Ovary (tissue), 10 donors: ENCODE results near the gene SHISA6. TPM values are rescaled to one million over a fixed set of nuclear protein-coding genes. Genes with fewer than 3 reads are reported as not detected.
A peak's percentile ranks its signal among the peaks of the same experiment; 100 is the strongest.

Source experiments
- DNase-seq, 5 donors: peaks; one replicate each; pipeline ENCODE4 v3.0.0-alpha.2; 2019 to 2020
- H3K27ac ChIP-seq, 2 donors: fragments of 200-600 bp; one replicate each; pipeline versions ENCODE4 v1.5.1 to v1.8.0; 2019 to 2022
- H3K27me3 ChIP-seq: fragments of 200-600 bp; one replicate; pipeline ENCODE4 v1.8.0; 2022
- H3K36me3 ChIP-seq: fragments of 200-600 bp; sonication (generic); one replicate; pipeline ENCODE4 v1.5.1; 2019
- H3K4me1 ChIP-seq: one replicate; pipeline ENCODE4 v1.8.1; 2013; ENCODE audit warnings: mild to moderate bottlenecking, moderate library complexity; ENCODE audit not compliant: insufficient read depth
- H3K4me3 ChIP-seq: fragments of 200-600 bp; sonication (generic); one replicate; pipeline ENCODE4 v1.5.1; 2017
- H3K9me3 ChIP-seq, 2 donors: fragments of 200-600 bp in 1 of 2; sonication (generic) in 1 of 2; one replicate each; pipeline versions ENCODE4 v1.5.1 to v1.8.1; 2013 to 2019; ENCODE audit warnings: mild to moderate bottlenecking in 1 of 2, moderate library complexity in 1 of 2
- CTCF ChIP-seq, 3 donors: fragments of 450-650 bp in 2 of 3; fragments of 200-600 bp in 1 of 3; IDR thresholded peaks; one replicate each; pipeline versions ENCODE4 v1.5.1 to v1.8.0; 2016 to 2022; ENCODE audit warnings: antibody characterized with exemption in 3 of 3, mild to moderate bottlenecking in 1 of 3
- EP300 ChIP-seq: sonication (generic); formaldehyde crosslinking; IDR thresholded peaks from one replicate; pipeline ENCODE4 v1.6.1; 2017; ENCODE audit warnings: antibody characterized with exemption
- POLR2A ChIP-seq: fragments of 450-650 bp; IDR thresholded peaks from one replicate; pipeline ENCODE4 v1.6.1; 2017; ENCODE audit warnings: antibody characterized with exemption, mild to moderate bottlenecking, moderate library complexity
- WGBS, 3 donors: extraction: QIAGEN DNeasy Blood & Tissue Kit in 1 of 3; methylation state at CpG; one replicate each; pipeline versions ENCODE4 v1.1.5 to v1.1.7; 2013 to 2017; 5-methylcytosine and 5-hydroxymethylcytosine counted together
- intact Hi-C, 4 donors: fragments of 100-400 bp; cut with DNase I; formaldehyde crosslinking; loops; one replicate each; pipeline versions ENCODE4 v1.11.0 to v1.15.1; 2022 to 2023
- long read RNA-seq, 3 donors: library from polyadenylated mRNA in 2 of 3; unstranded in 2 of 3; transcript quantifications; one replicate each; pipeline ENCODE4 v2.0.0 and lab custom pipeline, GENCODE V29; 2021 to 2026
- polyA plus RNA-seq, 2 donors: library from polyadenylated mRNA; stranded (reverse); fragments of 200-250 nt in 1 of 2; fragments of 350-450 nt in 1 of 2; fragmentation: Illumina TruSeq in 1 of 2; extraction: RNeasy Lipid Tissue Mini Kit (QIAGEN cat#74804) in 1 of 2; gene quantifications; one replicate each; pipeline ENCODE4 v1.2.3, GENCODE V29; 2013 to 2014
- total RNA-seq, 7 donors: library from RNA; depleted of rRNA in 2 of 7; stranded (reverse); fragments of >200 nt in 2 of 7; fragmentation: NEBNext Ultra II Directional in 3 of 7; extraction: Animal tissue kit (Norgen Biotek cat#: 25700) in 3 of 7; gene quantifications; one replicate each; pipeline versions ENCODE4 v1.1.0 to v1.2.4, GENCODE V29; 2016 to 2023
- donor health status: DM: no; HTN: no; CAD: no; lungs with moderate emphysema.
- donor health status: DM: no; HTN: no; CAD: no.
- donor health status: Bipolar disorder and iron deficiency.
- donor health status: DM: yes; HTN: yes; CAD: no.
- donor health status: DM: no; HTN: no; CAD: no.
- donor health status: DM: yes; HTN: yes; CAD: no.

SHISA6 gene
- total RNA-seq (1 to 10 TPM in 1 of 7 donors, under 1 TPM in 6; 0.10 to 1.4 (median 0.38) TPM), polyA plus RNA-seq (1 to 10 TPM in 1 of 2 donors, under 1 TPM in 1; 0.22 to 1.5 TPM)
- long read RNA-seq, donor 1: 0 reads
- long read RNA-seq, donor 2: 0 reads
- long read RNA-seq, donor 3, partial matches to known transcripts: 0 of 2 reads
- long read RNA-seq, donor 3, other reads (novel, unspliced or antisense): 2 of 2 reads

DNA sequence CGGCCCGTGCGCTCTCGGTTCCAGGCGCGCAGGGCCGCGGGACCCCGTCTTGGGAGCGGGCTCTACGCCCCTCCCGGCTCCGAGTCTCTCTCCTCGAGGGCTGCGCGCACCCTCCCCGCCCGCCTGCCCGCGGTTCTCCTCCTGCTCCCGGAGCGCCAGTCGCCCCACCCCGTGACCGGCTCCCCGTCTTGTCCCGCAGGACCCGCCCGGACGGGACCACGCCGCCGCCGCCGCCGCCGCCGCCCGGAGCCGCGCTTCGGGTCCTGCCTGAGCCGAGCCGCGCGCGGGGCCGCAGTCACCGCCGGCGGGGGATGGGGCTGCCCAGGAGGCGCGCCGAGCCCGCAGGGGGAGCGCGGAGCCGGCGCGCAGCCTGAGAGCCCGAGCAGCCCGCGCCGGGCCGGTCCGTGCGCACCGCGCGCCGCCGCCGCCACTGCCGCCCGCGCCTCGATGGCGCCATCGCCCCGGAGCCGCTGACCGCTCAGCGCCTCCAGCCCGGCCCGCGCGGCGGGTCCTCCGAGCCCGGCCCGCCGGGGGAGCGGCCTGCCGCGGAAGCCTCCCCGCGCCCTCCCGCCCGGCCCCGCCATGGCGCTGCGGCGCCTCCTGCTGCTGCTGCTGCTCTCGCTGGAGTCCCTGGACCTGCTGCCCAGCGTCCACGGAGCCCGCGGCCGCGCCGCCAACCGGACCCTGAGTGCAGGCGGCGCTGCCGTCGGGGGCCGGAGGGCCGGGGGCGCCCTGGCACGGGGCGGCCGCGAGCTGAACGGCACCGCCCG is at the start of gene SHISA6:
Gene SHISA6, plus strand, starts transcription at position 373 of the 770 bp plus-strand sequence.
- no peaks in the 10 kb centered on the region for H3K27me3 ChIP-seq
- intact Hi-C loops: no loop called here
- DNase-seq: no peak
- H3K4me3 ChIP-seq: peak within 1 kb of the TSS; percentile 26
- H3K36me3 ChIP-seq: no peaks in the 10 kb centered on the region
- H3K27ac ChIP-seq: no peak within 1 kb of the TSS
- TF ChIP-seq EP300 (no peak), POLR2A (no peak), CTCF (IDR thresholded peaks at IDR 0.05) (no peak)
- H3K9me3 ChIP-seq: no peaks in the 10 kb centered on the region
- WGBS, 3 donors: 0 to 4% (median 0%) methylated on average over 2 to 126 of the region's 126 CpGs
- H3K4me1 ChIP-seq: no peaks in the 10 kb centered on the region

DNA sequence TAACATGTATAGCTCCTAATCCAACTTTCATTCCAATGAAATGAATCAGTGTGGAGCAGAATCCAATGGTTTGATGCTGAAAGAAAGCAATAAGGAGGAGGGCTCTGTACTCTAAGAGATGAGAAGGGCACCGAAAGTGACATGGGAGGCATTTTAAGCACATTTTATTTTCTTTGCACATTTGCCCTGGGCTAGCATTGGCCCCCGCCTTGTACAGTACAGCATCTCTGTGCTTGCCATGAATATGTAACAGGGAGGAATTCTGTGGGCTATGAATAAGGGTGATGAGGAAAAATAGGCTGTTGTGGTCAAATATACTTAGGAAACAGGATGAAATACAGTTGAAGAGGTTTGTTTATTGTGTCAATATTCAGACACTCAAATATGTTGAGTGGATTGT is 45.2 kb upstream of the SHISA6 start:
- DNase-seq: no peak
- no peaks in the 10 kb centered on the region for H3K27me3 ChIP-seq
- TF ChIP-seq POLR2A: no peak
- H3K4me3 ChIP-seq: no peak overlapping the region
- H3K27ac ChIP-seq: no peak overlapping the region
- no peaks in the 10 kb centered on the region for H3K9me3 ChIP-seq
- intact Hi-C loops: no loop called here
- no peaks in the 10 kb centered on the region for H3K36me3 ChIP-seq
- no peaks in the 10 kb centered on the region for H3K4me1 ChIP-seq
- 74 to 91% (median 88%) methylated on average over 2 of the region's 2 CpGs for WGBS, 3 donors

- no peak overlapping the region for H3K27ac ChIP-seq
- H3K36me3 ChIP-seq: no peaks in the 10 kb centered on the region
- H3K4me3 ChIP-seq: no peak overlapping the region
- no peak for DNase-seq
- no peaks in the 10 kb centered on the region for H3K4me1 ChIP-seq
- intact Hi-C loops: no loop called here
- WGBS, 3 donors: 73 to 76% (median 73%) methylated on average over 3 of the region's 3 CpGs
- no peak for TF ChIP-seq EP300
- no peak for TF ChIP-seq POLR2A
- no peak for TF ChIP-seq CTCF (IDR thresholded peaks at IDR 0.05)
- H3K9me3 ChIP-seq: no peaks in the 10 kb centered on the region
- H3K27me3 ChIP-seq: no peaks in the 10 kb centered on the region
These were observed 36.0 kb upstream of the SHISA6 start for GRCh38 chr17:11204991-11205390.

DNA sequence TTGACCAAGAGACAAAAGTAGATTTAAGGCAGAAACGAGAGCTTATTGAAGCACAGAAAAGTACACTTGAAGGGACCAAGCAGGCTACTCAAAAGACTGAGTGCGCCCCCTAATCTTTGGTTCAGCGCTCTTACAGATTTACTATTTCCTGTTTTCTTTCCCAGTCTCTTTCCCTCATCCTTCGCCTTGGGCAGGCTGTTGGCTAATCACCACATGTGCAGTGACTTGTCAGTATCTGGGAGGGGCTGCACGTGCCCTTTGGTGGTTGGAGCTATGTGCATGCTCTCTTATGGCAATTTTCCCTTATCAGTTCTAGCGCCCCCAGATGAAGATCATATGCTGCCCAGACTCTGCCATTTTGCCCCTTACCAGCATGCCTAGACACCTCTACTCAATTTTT is 35.4 kb upstream of the SHISA6 start:
- no peak for DNase-seq

More for the DNA sequence above, 35.4 kb upstream of the SHISA6 start:
- no peaks in the 10 kb centered on the region for H3K27me3 ChIP-seq
- H3K4me3 ChIP-seq: no peak overlapping the region
- 58 to 62% (median 58%) methylated on average over 6 of the region's 6 CpGs for WGBS, 3 donors
- intact Hi-C loops: no loop called here
- no peaks in the 10 kb centered on the region for H3K9me3 ChIP-seq
- no peak overlapping the region for H3K27ac ChIP-seq
- TF ChIP-seq CTCF (IDR thresholded peaks at IDR 0.05): no peak
- no peak for TF ChIP-seq POLR2A
- H3K4me1 ChIP-seq: no peaks in the 10 kb centered on the region
- no peaks in the 10 kb centered on the region for H3K36me3 ChIP-seq
